ENCODE data around the gene PIP5KL1. TPM values are rescaled to one million over a fixed set of nuclear protein-coding genes. Genes with fewer than 3 reads are reported as not detected.

The PIP5KL1 gene
- total RNA-seq, 1 experiment from 2014 or later = 3.9 TPM

GRCh38 chr9:127950513-127951289, 20.1 kb upstream of the PIP5KL1 start:
- CTCF ChIA-PET = no interaction called here
- Histone ChIP-seq H3K4me1 (ENCODE audit: insufficient read depth, low read length, poor library complexity, severe bottlenecking) (peaks cover 10% of the 10 kb centered on the region), H3K36me3 (ENCODE audit: insufficient read depth, low read length, poor library complexity, severe bottlenecking) (no peaks in the 10 kb centered on the region), H3K4me3 (ENCODE audit: low read depth, low read length, poor library complexity, severe bottlenecking) (no peak overlapping the region), H3K9me3 (ENCODE audit: low read depth, low read length, poor library complexity, severe bottlenecking) (no peaks in the 10 kb centered on the region), H3K27me3 (replicated peaks; ENCODE audit: insufficient read depth, low read depth, low read length, poor library complexity) (no peaks in the 10 kb centered on the region), H3K27ac (ENCODE audit: low read depth, low read length, poor library complexity, severe bottlenecking) (no peak overlapping the region)
- no peak for TF ChIP-seq EZH2 (IDR thresholded peaks at IDR 0.05; ENCODE audit: borderline replicate concordance, low read depth, low read length, poor library complexity, severe bottlenecking)
- BruUV-seq (replicated peaks) = no TSS peak
- intact Hi-C loops (cut with micrococcal nuclease; ENCODE audit: unreplicated experiment) = no loop called here
- POLR2A ChIA-PET (ENCODE audit: low non-redundant PET) = no interaction called here
- DNase-seq (ENCODE audit: low spot score) = no peak

GRCh38 chr9:127949827-127950512, 19.4 kb upstream of the PIP5KL1 start:
- Histone ChIP-seq H3K36me3 (ENCODE audit: insufficient read depth, low read length, poor library complexity, severe bottlenecking) (peaks cover under 1% of the 10 kb centered on the region), H3K9me3 (ENCODE audit: low read depth, low read length, poor library complexity, severe bottlenecking) (no peaks in the 10 kb centered on the region), H3K4me3 (ENCODE audit: low read depth, low read length, poor library complexity, severe bottlenecking) (no peak overlapping the region), H3K4me1 (ENCODE audit: insufficient read depth, low read length, poor library complexity, severe bottlenecking) (peaks cover 5% of the 10 kb centered on the region), H3K27me3 (replicated peaks; ENCODE audit: insufficient read depth, low read depth, low read length, poor library complexity) (no peaks in the 10 kb centered on the region), H3K27ac (ENCODE audit: low read depth, low read length, poor library complexity, severe bottlenecking) (no peak overlapping the region)
- DNase-seq (ENCODE audit: low spot score) = no peak
- no TSS peak for BruUV-seq (replicated peaks)
- POLR2A ChIA-PET (ENCODE audit: low non-redundant PET) = no interaction called here
- TF ChIP-seq CTCF (conservative IDR thresholded peaks at IDR 0.05; ENCODE audit: low read depth, low read length) = no peak
- no peak for TF ChIP-seq EZH2 (IDR thresholded peaks at IDR 0.05; ENCODE audit: borderline replicate concordance, low read depth, low read length, poor library complexity, severe bottlenecking)
- CTCF ChIA-PET = no interaction called here
- intact Hi-C loops (cut with micrococcal nuclease; ENCODE audit: unreplicated experiment) = no loop called here

- H3K4me1 ChIP-seq (ENCODE audit: insufficient read depth, low read length, poor library complexity, severe bottlenecking) = peaks cover 7% of the 10 kb centered on the region
- CTCF ChIA-PET = no interaction called here
- no peaks in the 10 kb centered on the region for H3K9me3 ChIP-seq (ENCODE audit: low read depth, low read length, poor library complexity, severe bottlenecking)
- no peak overlapping the region for H3K4me3 ChIP-seq (ENCODE audit: low read depth, low read length, poor library complexity, severe bottlenecking)
- intact Hi-C loops (cut with micrococcal nuclease; ENCODE audit: unreplicated experiment) = no loop called here
- no peak for TF ChIP-seq CTCF (conservative IDR thresholded peaks at IDR 0.05; ENCODE audit: low read depth, low read length)
- TF ChIP-seq EZH2 (IDR thresholded peaks at IDR 0.05; ENCODE audit: borderline replicate concordance, low read depth, low read length, poor library complexity, severe bottlenecking) = no peak
- peaks cover 8% of the 10 kb centered on the region for H3K36me3 ChIP-seq (ENCODE audit: insufficient read depth, low read length, poor library complexity, severe bottlenecking)
- POLR2A ChIA-PET (ENCODE audit: low non-redundant PET) = interaction anchor here (0.7 kb wide), 1 partner anchor 74 kb away, joined by 3 read pairs; no protein-coding TSS in a partner anchor
- no peaks in the 10 kb centered on the region for H3K27me3 ChIP-seq (replicated peaks; ENCODE audit: insufficient read depth, low read depth, low read length, poor library complexity)
- DNase-seq (ENCODE audit: low spot score) = no peak
- no TSS peak for BruUV-seq (replicated peaks)
- no peak overlapping the region for H3K27ac ChIP-seq (ENCODE audit: low read depth, low read length, poor library complexity, severe bottlenecking)
These were observed 17.5 kb upstream of the PIP5KL1 start for GRCh38 chr9:127947841-127948710.

Data from A673 (cell line).